CD4-positive, alpha-beta T cell treated with Interleukin-17A for 4 hours (primary cell): ENCODE results near the gene HOXB2.
"Not testable (repeated sequence)": the region's sequence is repeated elsewhere in the genome, so short reads cannot be mapped to it uniquely, and the experiment has no call there.

Experiments
- DNase-seq: peaks from one replicate; pipeline ENCODE4 v3.0.0-alpha.2; 2020; ENCODE audit warnings: mixed read lengths

Gene HOXB2

GRCh38 chr17:48539177-48539576, 5.7 kb downstream of the HOXB2 start:
- no peak for DNase-seq

GRCh38 chr17:48537316-48537715, 7.6 kb downstream of the HOXB2 start:
- no peak for DNase-seq

- not testable (repeated sequence) for DNase-seq
Measured at GRCh38 chr17:48535793-48536559, 8.9 kb downstream of the HOXB2 start.

- DNase-seq, result no peak
Measured at GRCh38 chr17:48532261-48532660, 12.6 kb downstream of the HOXB2 start.

GRCh38 chr17:48530887-48531272, 14.0 kb downstream of the HOXB2 start, which contains the start of gene HOXB1:
HOXB1 (minus strand) TSS chr17:48531011; CDS start chr17:48530904, 107 bp downstream.
- no peak for DNase-seq

- no peak for DNase-seq
Measured at GRCh38 chr17:48530208-48530886, 14.6 kb downstream of the HOXB2 start.

GRCh38 chr17:48529683-48530009, 15.3 kb downstream of the HOXB2 start:
- no peak for DNase-seq

- no peak for DNase-seq
Measured at GRCh38 chr17:48528936-48529682, 15.8 kb downstream of the HOXB2 start.

GRCh38 chr17:48528153-48528935, 16.6 kb downstream of the HOXB2 start:
- DNase-seq, result no peak

- DNase-seq, result no peak
Measured at GRCh38 chr17:48527547-48527932, 17.4 kb downstream of the HOXB2 start.

- DNase-seq, result peak; percentile 16
Measured at GRCh38 chr17:48526608-48527546, 18.0 kb downstream of the HOXB2 start.

- DNase-seq, result no peak
Measured at GRCh38 chr17:48523010-48523409, 21.9 kb downstream of the HOXB2 start.

GRCh38 chr17:48522031-48522653, 22.8 kb downstream of the HOXB2 start:
- no peak for DNase-seq

GRCh38 chr17:48520631-48521079, 24.3 kb downstream of the HOXB2 start:
- no peak for DNase-seq

- DNase-seq, result no peak
Measured at GRCh38 chr17:48519427-48519826, 25.5 kb downstream of the HOXB2 start.

GRCh38 chr17:48517478-48517877, 27.4 kb downstream of the HOXB2 start:
- no peak for DNase-seq

GRCh38 chr17:48515925-48516900, 28.7 kb downstream of the HOXB2 start:
- no peak for DNase-seq

- DNase-seq, result no peak
Measured at GRCh38 chr17:48514477-48514876, 30.4 kb downstream of the HOXB2 start.

GRCh38 chr17:48513666-48514455, 31.0 kb downstream of the HOXB2 start:
- DNase-seq, result no peak
